Gastrocnemius medialis (tissue), 4 donors: ENCODE results near the gene RNF224.
A peak's percentile ranks its signal among the peaks of the same experiment; 100 is the strongest.

Source experiments
- CTCF ChIP-seq, 5 experiments: fragments of 450-650 bp in 3 of 5; fragments of 200-600 bp in 2 of 5; sonication (generic) in 2 of 5; IDR thresholded peaks in 4 of 5; conservative IDR thresholded peaks in 1 of 5; 1 replicate in 4 of 5; 2 replicates in 1 of 5; pipeline ENCODE4 v1.5.1; 2016 to 2019; ENCODE audit warnings: antibody characterized with exemption in 5 of 5, mild to moderate bottlenecking in 3 of 5, moderate library complexity in 3 of 5
- POLR2A ChIP-seq, 2 donors: fragments of 450-650 bp; IDR thresholded peaks; one replicate each; pipeline ENCODE4 v1.6.1; 2017; ENCODE audit warnings: antibody characterized with exemption in 2 of 2, mild to moderate bottlenecking in 2 of 2, moderate library complexity in 2 of 2

DNA sequence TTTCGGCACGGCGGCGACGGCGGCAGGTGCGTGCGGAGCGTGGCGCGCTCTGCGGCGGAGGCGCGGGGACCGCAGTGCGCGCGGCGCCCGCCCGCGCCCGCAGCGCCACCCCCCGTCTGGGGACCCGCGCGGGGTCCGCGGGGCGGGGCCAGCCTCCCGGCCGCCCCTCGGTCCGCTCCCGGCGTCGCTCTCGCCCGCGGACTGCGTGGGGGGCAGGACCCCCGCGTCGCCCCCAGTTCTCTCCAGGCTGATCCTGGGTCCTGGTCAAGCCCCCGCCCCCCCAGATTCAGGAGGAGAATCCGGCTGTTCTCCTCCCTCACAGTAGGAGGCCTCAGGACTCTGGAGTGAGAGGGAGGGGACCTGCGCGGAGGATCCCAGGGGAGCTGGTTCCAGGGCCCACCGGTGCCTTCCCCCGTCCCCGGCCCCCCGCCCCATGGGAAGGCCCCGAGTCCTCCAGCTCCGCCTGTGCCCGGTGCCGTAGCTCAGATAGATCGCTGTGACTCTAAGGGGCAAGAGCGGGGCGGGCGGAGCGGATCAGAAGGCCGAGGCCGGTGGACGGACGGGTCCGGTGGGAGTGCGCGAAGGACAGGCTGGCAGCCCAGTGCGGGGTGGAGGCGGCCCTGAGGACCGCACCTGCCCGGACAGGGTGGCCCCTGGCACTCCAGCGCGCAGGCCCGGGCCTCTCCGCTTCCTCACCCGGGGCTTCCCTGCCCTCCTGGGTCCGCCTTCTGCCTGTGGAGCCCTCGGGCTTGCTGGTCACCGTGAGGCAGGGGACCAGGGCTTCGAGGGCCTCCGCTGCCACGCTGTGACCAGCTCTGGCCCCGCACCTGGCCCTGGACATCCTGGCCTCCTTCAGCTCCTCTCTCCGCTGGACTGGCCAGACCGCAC is 4.9 kb upstream of the RNF224 start, which contains the start of gene RNF208:
- TF ChIP-seq CTCF (IDR thresholded peaks at IDR 0.05 in 4 of 5, conservative IDR thresholded peaks at IDR 0.05 in 1 of 5) (no peak), POLR2A (IDR thresholded peaks at IDR 0.05) (peak in 1 of 2 donors; percentile 7)
